HUES48 (cell line): ENCODE data around the gene KRTAP10-2.

ENCODE experiments used
- H3K27ac ChIP-seq: one replicate; pipeline ENCODE4 v1.7.0; 2013; ENCODE audit warnings: low read depth, low read length, inconsistent platforms
- H3K27me3 ChIP-seq: 2 replicates; pipeline ENCODE4 v1.6.1; 2013; ENCODE audit warnings: mild to moderate bottlenecking, low read length; ENCODE audit not compliant: control insufficient read depth, insufficient read depth
- H3K36me3 ChIP-seq: 2 replicates; pipeline ENCODE4 v1.6.1; 2013; ENCODE audit warnings: low read length; ENCODE audit not compliant: control insufficient read depth, insufficient read depth
- H3K4me1 ChIP-seq: 2 replicates; pipeline ENCODE4 v1.6.1; 2013; ENCODE audit warnings: mild to moderate bottlenecking, low read length; ENCODE audit not compliant: control insufficient read depth, insufficient read depth
- H3K4me3 ChIP-seq: 2 replicates; pipeline ENCODE4 v1.5.1; 2013; ENCODE audit warnings: mild to moderate bottlenecking, low read depth, low read length
- H3K9ac ChIP-seq: 2 replicates; pipeline ENCODE4 v1.6.1; 2013; ENCODE audit warnings: mild to moderate bottlenecking, low read depth, low read length, moderate library complexity
- H3K9me3 ChIP-seq: 2 replicates; pipeline ENCODE4 v1.6.1; 2013; ENCODE audit warnings: low read length; ENCODE audit not compliant: control insufficient read depth, insufficient read depth

The KRTAP10-2 gene

GRCh38 chr21:44548922-44549321 is 2.4 kb downstream of the KRTAP10-2 start:
- no peaks in the 10 kb centered on the region for H3K9me3 ChIP-seq
- H3K27me3 ChIP-seq, result no peaks in the 10 kb centered on the region
- H3K4me1 ChIP-seq, result peaks cover 23% of the 10 kb centered on the region
- H3K36me3 ChIP-seq, result no peaks in the 10 kb centered on the region
- peak overlapping the region; percentile 51 for H3K27ac ChIP-seq
- peak overlapping the region; percentile 57 for H3K9ac ChIP-seq
- H3K4me3 ChIP-seq, result no peak overlapping the region

GRCh38 chr21:44548381-44548780 is 2.9 kb downstream of the KRTAP10-2 start:
- peak overlapping the region; percentile 57 for H3K9ac ChIP-seq
- no peaks in the 10 kb centered on the region for H3K27me3 ChIP-seq
- H3K36me3 ChIP-seq, result no peaks in the 10 kb centered on the region
- H3K9me3 ChIP-seq, result no peaks in the 10 kb centered on the region
- H3K27ac ChIP-seq, result peak overlapping the region; percentile 51
- peaks cover 23% of the 10 kb centered on the region for H3K4me1 ChIP-seq
- no peak overlapping the region for H3K4me3 ChIP-seq

DNA sequence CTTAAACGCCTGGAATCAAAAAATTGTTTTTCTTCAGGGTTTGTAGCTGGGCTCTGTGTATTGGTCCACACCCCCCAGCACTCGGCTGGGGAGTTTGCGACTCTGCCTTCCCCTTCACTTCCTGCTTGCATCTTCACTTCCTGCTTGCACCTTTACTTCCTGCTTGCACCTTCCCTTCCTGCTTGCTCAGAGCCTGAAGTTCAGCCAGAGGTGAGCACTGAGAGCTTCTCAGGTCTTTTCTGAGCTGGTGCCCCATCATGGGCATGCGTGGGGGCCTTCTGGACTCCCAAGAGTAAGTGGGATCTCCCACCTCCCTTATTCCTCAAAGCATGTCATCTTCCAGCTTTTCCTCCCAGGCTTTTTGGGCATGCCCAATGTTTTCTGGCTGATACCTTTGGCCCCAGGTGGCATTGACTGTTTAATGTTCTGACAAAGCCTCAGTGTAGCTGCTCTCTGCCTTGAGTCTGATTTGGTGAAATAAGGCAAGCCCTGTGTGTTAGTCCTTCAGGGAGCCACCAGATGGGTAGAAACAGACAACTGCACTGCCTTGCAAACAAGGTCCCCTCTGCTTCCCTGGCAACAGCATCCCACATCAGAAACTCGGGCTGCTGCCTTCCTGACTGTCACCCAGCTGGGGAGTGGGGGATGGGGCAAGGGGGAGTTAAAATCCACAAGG is 3.5 kb downstream of the KRTAP10-2 start:
- Histone ChIP-seq H3K27me3 (no peaks in the 10 kb centered on the region), H3K36me3 (no peaks in the 10 kb centered on the region), H3K4me1 (peaks cover 22% of the 10 kb centered on the region), H3K9me3 (no peaks in the 10 kb centered on the region), H3K27ac (no peak overlapping the region), H3K9ac (no peak overlapping the region), H3K4me3 (no peak overlapping the region)

- Histone ChIP-seq H3K27me3 (no peaks in the 10 kb centered on the region), H3K4me1 (peaks cover 19% of the 10 kb centered on the region), H3K27ac (no peak overlapping the region), H3K9me3 (no peaks in the 10 kb centered on the region), H3K9ac (no peak overlapping the region), H3K4me3 (no peak overlapping the region), H3K36me3 (no peaks in the 10 kb centered on the region)
Observed at GRCh38 chr21:44544566-44544965, 6.7 kb downstream of the KRTAP10-2 start.

GRCh38 chr21:44542716-44543115 is 8.6 kb downstream of the KRTAP10-2 start:
- Histone ChIP-seq H3K27ac (no peak overlapping the region), H3K9me3 (no peaks in the 10 kb centered on the region), H3K36me3 (no peaks in the 10 kb centered on the region), H3K4me1 (peaks cover 2% of the 10 kb centered on the region; the same call in 1 of the 2 replicates), H3K9ac (no peak overlapping the region), H3K4me3 (no peak overlapping the region), H3K27me3 (no peaks in the 10 kb centered on the region)

DNA sequence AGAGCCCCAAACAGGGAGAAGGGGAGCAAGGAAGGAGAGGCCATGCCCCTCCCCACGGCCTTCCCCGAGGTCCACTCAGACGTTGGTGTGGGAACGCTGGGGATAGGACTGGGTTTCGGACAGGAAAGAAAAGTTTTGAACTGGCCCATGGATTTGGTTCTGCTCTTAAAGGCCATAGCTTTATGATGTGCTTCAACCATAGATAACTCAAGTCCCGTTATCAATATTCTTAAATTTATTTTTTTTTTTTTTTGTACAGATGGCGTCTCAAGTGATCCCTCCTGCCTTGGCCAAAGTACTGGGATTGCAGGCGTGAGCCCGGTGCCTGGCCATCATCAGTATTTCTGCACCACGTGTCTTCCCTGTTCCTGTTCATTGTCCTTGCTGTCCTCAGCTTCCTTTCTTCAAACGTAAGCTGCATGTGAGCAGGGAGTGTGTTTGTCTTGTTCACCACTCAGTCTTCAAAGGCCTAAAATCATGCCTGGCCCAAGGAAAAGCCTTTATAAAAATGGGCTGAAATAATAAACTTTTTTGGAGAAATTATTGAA is 10.5 kb downstream of the KRTAP10-2 start:
- Histone ChIP-seq H3K9ac (no peak overlapping the region), H3K4me3 (no peak overlapping the region), H3K36me3 (no peaks in the 10 kb centered on the region), H3K27me3 (no peaks in the 10 kb centered on the region), H3K9me3 (no peaks in the 10 kb centered on the region), H3K4me1 (no peaks in the 10 kb centered on the region), H3K27ac (no peak overlapping the region)

DNA sequence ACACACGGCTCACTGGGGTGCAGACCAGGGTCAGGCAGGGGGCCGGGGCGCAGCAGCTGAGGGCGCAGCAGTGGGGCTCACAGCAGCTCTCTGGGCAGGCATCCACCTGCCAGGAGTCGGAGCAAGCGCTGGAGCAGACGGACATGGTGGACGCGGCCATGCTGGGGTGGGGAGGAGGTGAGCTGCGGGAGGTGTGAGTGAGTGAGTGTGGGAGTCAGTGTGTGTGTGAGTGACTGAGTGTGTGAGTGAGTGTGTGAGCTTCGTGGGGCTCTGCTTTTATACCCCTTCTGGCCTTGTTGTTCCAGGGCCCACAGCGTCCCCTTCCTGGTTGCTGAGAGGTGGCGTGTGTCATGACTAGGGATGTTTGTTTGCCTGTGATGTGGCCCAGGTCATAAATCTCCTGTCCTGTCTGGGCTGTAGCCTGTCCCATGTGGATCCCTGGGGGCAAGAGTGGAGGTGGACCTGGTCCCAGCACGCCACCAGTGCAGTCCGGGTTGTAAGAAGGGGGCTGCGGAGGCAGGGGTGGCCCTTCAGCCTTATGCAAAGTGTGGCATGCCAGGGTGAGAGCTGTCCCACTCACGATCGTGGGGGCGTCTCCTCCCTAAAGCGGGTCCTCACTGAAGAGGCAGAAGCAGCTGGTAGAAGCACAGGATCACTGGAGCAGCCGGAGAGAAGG is 11.2 kb downstream of the KRTAP10-2 start, which contains the start of gene KRTAP10-1:
Gene KRTAP10-1, minus strand, starts transcription at position 205 of the 676 bp plus-strand sequence. Its CDS starts 45 bp downstream, at position 160.
- Histone ChIP-seq H3K9ac (no peak within 1 kb of the TSS), H3K27ac (no peak within 1 kb of the TSS), H3K36me3 (no peaks in the 10 kb centered on the region), H3K27me3 (no peaks in the 10 kb centered on the region), H3K4me3 (no peak within 1 kb of the TSS), H3K9me3 (no peaks in the 10 kb centered on the region), H3K4me1 (no peaks in the 10 kb centered on the region)

GRCh38 chr21:44539046-44539445 is 12.3 kb downstream of the KRTAP10-2 start:
- H3K27ac ChIP-seq, result no peak overlapping the region
- no peaks in the 10 kb centered on the region for H3K9me3 ChIP-seq
- H3K9ac ChIP-seq, result no peak overlapping the region
- no peaks in the 10 kb centered on the region for H3K4me1 ChIP-seq
- H3K36me3 ChIP-seq, result no peaks in the 10 kb centered on the region
- H3K4me3 ChIP-seq, result no peak overlapping the region
- H3K27me3 ChIP-seq, result no peaks in the 10 kb centered on the region

DNA sequence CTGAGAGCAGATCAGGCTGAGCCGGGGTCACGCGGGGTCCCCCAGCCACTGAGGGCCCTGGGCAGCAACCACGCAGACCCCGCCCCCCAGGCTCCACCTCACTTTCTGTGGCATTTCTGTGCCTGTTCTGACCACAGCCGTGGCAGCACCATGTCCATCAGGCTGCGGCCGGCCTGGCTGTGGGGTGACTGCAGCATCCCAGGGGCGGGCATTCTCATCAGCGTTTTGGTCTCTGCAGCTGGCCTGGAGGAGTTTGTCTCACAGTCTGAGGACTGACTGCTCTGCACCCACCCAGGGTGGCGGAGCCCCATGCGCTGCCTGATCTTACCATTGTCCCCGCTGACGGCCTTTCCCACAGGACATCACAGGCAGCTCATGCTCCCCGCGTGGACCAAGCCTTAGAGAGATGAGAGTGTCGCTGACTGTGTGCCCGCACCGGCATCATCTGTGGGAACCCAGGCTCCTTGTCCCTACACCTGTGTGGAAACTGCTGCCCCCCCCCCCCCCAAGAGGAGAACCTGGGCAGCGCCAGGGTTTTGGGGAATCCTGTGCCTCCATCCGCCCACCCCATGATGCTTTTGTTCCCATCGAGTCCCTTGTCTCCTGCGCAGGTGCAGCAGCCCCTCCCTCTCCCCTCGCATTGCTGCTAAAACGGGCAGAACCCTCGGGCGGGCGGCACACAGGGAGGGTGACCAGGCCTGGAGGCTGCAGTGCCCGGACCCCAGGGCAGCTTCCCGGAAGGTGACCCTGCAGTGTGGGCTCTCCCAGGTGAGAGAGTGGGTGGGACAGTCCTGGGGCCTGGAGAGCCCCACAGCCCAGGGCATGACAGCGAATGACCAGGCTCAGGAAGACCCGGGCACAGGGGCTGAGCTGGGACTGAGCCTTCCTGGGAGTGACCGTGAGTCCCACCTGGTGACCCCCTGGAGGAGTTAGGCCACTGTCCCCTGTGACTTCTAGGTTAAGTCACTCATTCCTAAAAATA is 13.1 kb downstream of the KRTAP10-2 start:
- Histone ChIP-seq H3K36me3 (no peaks in the 10 kb centered on the region), H3K27me3 (no peaks in the 10 kb centered on the region)

GRCh38 chr21:44535963-44536362 is 15.3 kb downstream of the KRTAP10-2 start:
- no peaks in the 10 kb centered on the region for H3K9me3 ChIP-seq
- H3K4me3 ChIP-seq, result no peak overlapping the region
- no peak overlapping the region for H3K9ac ChIP-seq
- H3K4me1 ChIP-seq, result no peaks in the 10 kb centered on the region
- no peak overlapping the region for H3K27ac ChIP-seq
- no peaks in the 10 kb centered on the region for H3K36me3 ChIP-seq
- no peaks in the 10 kb centered on the region for H3K27me3 ChIP-seq

More for the DNA sequence above, 13.1 kb downstream of the KRTAP10-2 start:
- Histone ChIP-seq H3K4me3 (no peak overlapping the region), H3K27ac (no peak overlapping the region), H3K9me3 (no peaks in the 10 kb centered on the region), H3K9ac (no peak overlapping the region), H3K4me1 (no peaks in the 10 kb centered on the region)
